Endothelial cell of umbilical vein (primary cell): ENCODE measurements around the gene ZNF423. TPM values are rescaled to one million over a fixed set of nuclear protein-coding genes. Genes with fewer than 3 reads are reported as not detected.

ENCODE experiments used
- BruUV-seq: library from RNA; stranded (reverse); fragments of 400-500 nt; replicated peaks from 2 replicates; lab custom pipeline; 2021; lab: Mats Ljungman, UMichigan
- CTCF ChIA-PET: fragments of 300-600, 350-600 bp; sonication (Branson Sonifier 250); formaldehyde crosslinking; loops from one replicate; lab custom pipeline; 2021; ENCODE audit warnings: antibody characterized with exemption, inconsistent platforms; lab: Charles Lee
- POLR2A ChIA-PET: fragments of 300-600, 350-600 bp; sonication (Branson Sonifier 250); formaldehyde crosslinking; loops from one replicate; lab custom pipeline; 2021; ENCODE audit warnings: antibody characterized with exemption, inconsistent platforms; lab: Charles Lee
- DNase-seq: peaks from one replicate; pipeline ENCODE4 v3.0.0-alpha.2; 2011; ENCODE audit warnings: low read depth, low spot score
- FAIRE-seq: peaks from 2 replicates; lab custom pipeline; 2011; peaks lifted over from hg19 to GRCh38; lab: Jason Lieb, UNC
- H2AFZ ChIP-seq: 2 replicates; pipeline ENCODE4 v1.6.0; 2012; ENCODE audit warnings: low read depth, low read length, control low read depth, inconsistent platforms
- H3K27ac ChIP-seq: 2 replicates; pipeline ENCODE4 v1.5.1; 2011; ENCODE audit warnings: low read depth, mild to moderate bottlenecking, control low read depth, low read length, moderate library complexity; ENCODE audit not compliant: insufficient read depth
- H3K27me3 ChIP-seq, 2 experiments: 2 replicates each; pipeline versions ENCODE4 v1.6.0 to v1.6.1; 2011; ENCODE audit warnings: low read length in 2 of 2, mixed read lengths in 1 of 2; ENCODE audit not compliant: control insufficient read depth in 2 of 2, insufficient read depth in 2 of 2
- H3K36me3 ChIP-seq, 2 experiments: 2 replicates in 1 of 2; 3 replicates in 1 of 2; pipeline ENCODE4 v1.5.1; 2011; ENCODE audit warnings: low read length in 2 of 2, mild to moderate bottlenecking in 1 of 2, moderate library complexity in 1 of 2; ENCODE audit not compliant: control insufficient read depth in 2 of 2, insufficient read depth in 2 of 2; ENCODE audit errors: extremely low read depth in 1 of 2
- H3K4me1 ChIP-seq: 3 replicates; pipeline ENCODE4 v1.5.1; 2011; ENCODE audit warnings: mild to moderate bottlenecking, low read length; ENCODE audit not compliant: control insufficient read depth, insufficient read depth; ENCODE audit errors: extremely low read depth
- H3K4me2 ChIP-seq: 2 replicates; pipeline ENCODE4 v1.6.1; 2011; ENCODE audit warnings: low read length, control low read depth, mixed read lengths; ENCODE audit not compliant: insufficient read depth
- H3K4me3 ChIP-seq, 3 experiments: fragments of 200-600 bp in 1 of 3; sonication (generic), shearing (Covaris generic) in 1 of 3; replicated peaks in 1 of 3; 2 replicates each; pipeline ENCODE4 v1.5.1; 2011 to 2016; ENCODE audit warnings: control low read depth in 3 of 3, low read length in 3 of 3, mild to moderate bottlenecking in 2 of 3, inconsistent platforms in 1 of 3, low read depth in 1 of 3, moderate library complexity in 1 of 3; ENCODE audit not compliant: insufficient read depth in 1 of 3
- H3K79me2 ChIP-seq: 2 replicates; pipeline ENCODE4 v1.6.0; 2012; ENCODE audit warnings: low read length, inconsistent platforms; ENCODE audit not compliant: control insufficient read depth, insufficient read depth
- H3K9ac ChIP-seq: replicated peaks from 2 replicates; pipeline ENCODE3; 2011; ENCODE audit warnings: low read length, control low read depth; ENCODE audit not compliant: insufficient read depth; ENCODE audit errors: extremely low read depth
- H3K9me1 ChIP-seq: replicated peaks from 3 replicates; pipeline ENCODE4 v1.6.0; 2011; ENCODE audit warnings: mild to moderate bottlenecking, low read length; ENCODE audit not compliant: control insufficient read depth, insufficient read depth; ENCODE audit errors: extremely low read depth
- H3K9me3 ChIP-seq: replicated peaks from 2 replicates; pipeline ENCODE4 v1.5.1; 2012; ENCODE audit warnings: low read length, inconsistent platforms; ENCODE audit not compliant: control insufficient read depth, insufficient read depth
- H4K20me1 ChIP-seq: replicated peaks from 2 replicates; pipeline ENCODE3; 2011; ENCODE audit warnings: mild to moderate bottlenecking, low read length; ENCODE audit not compliant: control insufficient read depth, insufficient read depth; ENCODE audit errors: extremely low read depth
- CTCF ChIP-seq, 2 donors: IDR thresholded peaks; 1 replicate in 1 of 2; 2 replicates in 1 of 2; pipeline ENCODE4 v1.5.1; 2011; ENCODE audit warnings: low read length in 2 of 2, mild to moderate bottlenecking in 2 of 2, moderate library complexity in 2 of 2, control low read depth in 1 of 2, inconsistent platforms in 1 of 2, low read depth in 1 of 2; ENCODE audit not compliant: insufficient read depth in 1 of 2; ENCODE audit errors: extremely low read depth in 1 of 2
- EZH2 ChIP-seq: IDR thresholded peaks from 2 replicates; pipeline ENCODE4 v1.6.1; 2012; ENCODE audit warnings: borderline replicate concordance, low read depth, mild to moderate bottlenecking, moderate library complexity, low read length, inconsistent platforms; ENCODE audit not compliant: severe bottlenecking
- FOS ChIP-seq: IDR thresholded peaks from 2 replicates; pipeline ENCODE4 v1.6.1; 2011; ENCODE audit warnings: mild to moderate bottlenecking, low read length, moderate library complexity, borderline replicate concordance; ENCODE audit not compliant: insufficient read depth
- GATA2 ChIP-seq: IDR thresholded peaks from 2 replicates; pipeline ENCODE4 v1.7.0; 2011; ENCODE audit warnings: low read depth, mild to moderate bottlenecking, moderate library complexity, mixed read lengths, low read length; ENCODE audit not compliant: insufficient read length, insufficient read depth
- JUN ChIP-seq: IDR thresholded peaks from 2 replicates; pipeline ENCODE4 v1.6.1; 2011; ENCODE audit warnings: borderline replicate concordance, low read depth; ENCODE audit not compliant: insufficient read length, insufficient read depth
- MAX ChIP-seq: IDR thresholded peaks from 2 replicates; pipeline ENCODE4 v1.6.1; 2011; ENCODE audit not compliant: insufficient read depth, insufficient read length
- MYC ChIP-seq: IDR thresholded peaks from one replicate; pipeline ENCODE4 v1.6.1; 2011; ENCODE audit warnings: mild to moderate bottlenecking, low read depth, low read length
- POLR2AphosphoS5 ChIP-seq: IDR thresholded peaks from 2 replicates; pipeline ENCODE4 v1.6.1; 2012; ENCODE audit warnings: low read depth, mild to moderate bottlenecking, control low read depth, low read length, moderate library complexity; ENCODE audit not compliant: insufficient read depth
- dilution Hi-C: fragments of 300-500 bp; cut with MboI; formaldehyde crosslinking; loops from one replicate; pipeline ENCODE4 v1.15.0; 2019; ENCODE audit warnings: low sequenced_read_pairs; ENCODE audit not compliant: extremely low pct_ligation_motif_present
- intact Hi-C: fragments of 100-400 bp; cut with micrococcal nuclease; formaldehyde crosslinking; loops from one replicate; pipeline ENCODE4 v1.10.0; 2022
- polyA plus RNA-seq, 4 experiments: library from polyadenylated mRNA; depleted of rRNA in 3 of 4; stranded (reverse) in 3 of 4; unstranded in 1 of 4; fragments of >200 nt; gene quantifications; 2 replicates each; pipeline versions ENCODE4 v1.2.1 to v1.2.3, GENCODE V29; 2011 to 2012; ENCODE audit warnings: missing spikeins in 1 of 4
- total RNA-seq: library from RNA; stranded (reverse); gene quantifications from 2 replicates; pipeline ENCODE4 v1.2.3, GENCODE V29; 2021

The ZNF423 gene
- total and polyA plus RNA-seq, 2 donors (not counting 3 experiments of a cell fraction or from before 2014, with no cell fraction given), result 2.2 to 8.1 TPM

GRCh38 chr16:49457196-49457595, 398.7 kb downstream of the ZNF423 start:
- H3K27ac ChIP-seq, result no peak overlapping the region
- ChIA-PET POLR2A (no interaction called here), CTCF (no interaction called here)
- H3K27me3 ChIP-seq, result no peaks in the 10 kb centered on the region
- H3K9me3 ChIP-seq, result no peaks in the 10 kb centered on the region
- no TSS peak for BruUV-seq
- no peak overlapping the region for H2AFZ ChIP-seq
- TF ChIP-seq MYC (no peak), JUN (no peak), GATA2 (no peak)
- DNase-seq, result no peak
- peaks cover 3% of the 10 kb centered on the region for H3K4me1 ChIP-seq
- H3K9me1 ChIP-seq, result no peaks in the 10 kb centered on the region
- no peaks in the 10 kb centered on the region for H3K36me3 ChIP-seq
- H4K20me1 ChIP-seq, result no peaks in the 10 kb centered on the region
- no peak overlapping the region for H3K4me2 ChIP-seq
- no peak overlapping the region for H3K9ac ChIP-seq
- no peak overlapping the region for H3K4me3 ChIP-seq
- dilution Hi-C loops (no loop called here), intact Hi-C loops (no loop called here)
- no peak for FAIRE-seq
- H3K79me2 ChIP-seq, result no peaks in the 10 kb centered on the region

- POLR2A ChIA-PET, result no interaction called here
- Histone ChIP-seq H3K4me2 (no peak overlapping the region), H3K27me3 (no peaks in the 10 kb centered on the region), H3K79me2 (no peaks in the 10 kb centered on the region), H3K9me3 (no peaks in the 10 kb centered on the region), H3K9ac (no peak overlapping the region), H3K4me1 (peaks cover 7% of the 10 kb centered on the region), H3K4me3 (no peak overlapping the region), H3K36me3 (no peaks in the 10 kb centered on the region), H3K27ac (no peak overlapping the region), H4K20me1 (no peaks in the 10 kb centered on the region), H2AFZ (no peak overlapping the region), H3K9me1 (no peaks in the 10 kb centered on the region)
- CTCF ChIA-PET, result interaction anchor here (1.1 kb wide), 1 partner anchor 223 kb away, joined by 3 read pairs; no protein-coding TSS in a partner anchor
- dilution Hi-C loops, result no loop called here
- FAIRE-seq, result no peak
- DNase-seq, result no peak
- intact Hi-C loops, result no loop called here
- TF ChIP-seq POLR2AphosphoS5 (no peak), CTCF (IDR thresholded peaks at IDR 0.05; ENCODE audit: extremely low read depth in 1 of 2, insufficient read depth in 1 of 2, low read depth in 1 of 2, low read length in 2 of 2) (no peak), EZH2 (no peak), FOS (no peak), MYC (no peak), MAX (no peak), GATA2 (no peak)
- no TSS peak for BruUV-seq
Measured at GRCh38 chr16:49456763-49457162, 399.1 kb downstream of the ZNF423 start.
